GM19328 (cell line): Measurements from ENCODE around the gene ARPC4.
"Not testable (repeated sequence)": the region's sequence is repeated elsewhere in the genome, so short reads cannot be mapped to it uniquely, and the experiment has no call there.

Source experiments
- ATAC-seq: cut with Tn5 transposase; IDR thresholded peaks from one replicate; pipeline ENCODE4 v1.9.1; 2021; ENCODE audit warnings: mild to moderate bottlenecking, moderate library complexity; ENCODE audit not compliant: unreplicated experiment

The ARPC4 gene

DNA sequence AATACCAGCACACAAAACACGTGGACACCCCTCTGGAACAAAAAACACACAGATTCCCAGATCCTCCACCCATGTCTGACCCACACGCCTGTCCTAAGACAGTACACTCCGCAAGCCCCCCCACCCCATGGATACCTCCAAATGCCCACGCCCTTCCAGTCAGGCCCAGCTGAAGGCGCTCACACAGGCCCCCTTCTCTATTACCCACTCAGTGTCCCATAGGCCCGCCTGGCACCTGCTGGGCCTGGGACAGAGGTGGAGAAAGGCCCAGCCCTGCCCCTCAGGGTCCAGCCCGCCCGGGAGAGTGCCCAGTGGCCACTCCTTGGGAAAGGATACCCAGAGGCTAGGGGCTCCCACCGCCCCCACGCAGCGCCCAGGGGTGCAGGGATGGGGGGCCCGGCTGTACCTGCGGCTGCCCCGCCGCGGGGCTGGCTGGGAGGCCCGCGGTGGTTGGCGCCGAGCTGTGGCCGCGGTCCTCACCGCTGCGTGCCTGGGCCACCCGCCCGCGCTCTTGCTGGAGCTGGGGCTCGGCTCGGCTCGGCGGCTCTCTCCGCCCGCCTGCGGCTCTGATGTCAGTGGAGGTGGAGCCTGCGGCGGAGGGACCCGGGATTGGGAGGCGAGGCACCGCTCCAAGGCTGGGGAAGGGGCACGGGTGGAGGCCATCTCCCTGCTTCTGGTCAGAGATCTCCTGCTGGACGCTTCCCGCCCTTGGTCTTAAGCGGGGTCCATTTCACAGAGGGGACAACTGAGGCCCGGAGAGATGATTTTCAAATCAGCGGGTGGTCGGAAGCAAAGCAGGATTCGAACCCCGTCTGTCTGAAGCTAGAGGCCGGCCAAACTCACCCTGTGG, 23.2 kb upstream of the ARPC4 start, which contains the start of gene CAMK1:
Gene CAMK1, minus strand, starts transcription at position 522 of the 850 bp plus-strand sequence. CDS start 2,198 bp downstream, outside the sequence.
- peak; percentile 71 for ATAC-seq

DNA sequence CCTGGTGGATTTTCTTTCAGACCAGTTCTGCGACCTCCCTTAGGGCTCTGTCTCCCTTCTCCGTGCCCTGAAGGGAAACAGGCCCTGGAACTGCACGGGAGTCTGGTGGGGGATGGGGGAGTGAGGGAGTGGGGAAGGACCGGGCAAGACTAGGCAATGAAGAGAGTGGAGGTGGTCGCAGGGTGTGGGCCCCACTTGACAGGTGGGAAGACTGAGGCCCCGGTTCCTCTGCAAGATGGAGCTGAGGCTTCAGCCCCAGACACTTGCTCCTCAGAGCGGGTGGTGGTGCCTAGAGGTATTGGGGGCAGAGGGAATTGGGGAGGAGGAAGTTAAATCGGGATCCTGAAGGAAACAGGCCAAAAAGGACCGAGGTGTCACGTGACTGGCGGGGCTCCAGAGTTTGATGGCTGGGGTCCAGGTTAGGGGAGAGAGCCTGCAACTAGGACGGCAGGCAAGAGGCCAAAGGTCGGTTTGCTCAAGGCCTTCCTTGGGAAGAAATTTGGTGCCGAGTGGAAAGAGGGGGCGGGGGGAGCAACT, 22.5 kb upstream of the ARPC4 start:
- no peak for ATAC-seq

DNA sequence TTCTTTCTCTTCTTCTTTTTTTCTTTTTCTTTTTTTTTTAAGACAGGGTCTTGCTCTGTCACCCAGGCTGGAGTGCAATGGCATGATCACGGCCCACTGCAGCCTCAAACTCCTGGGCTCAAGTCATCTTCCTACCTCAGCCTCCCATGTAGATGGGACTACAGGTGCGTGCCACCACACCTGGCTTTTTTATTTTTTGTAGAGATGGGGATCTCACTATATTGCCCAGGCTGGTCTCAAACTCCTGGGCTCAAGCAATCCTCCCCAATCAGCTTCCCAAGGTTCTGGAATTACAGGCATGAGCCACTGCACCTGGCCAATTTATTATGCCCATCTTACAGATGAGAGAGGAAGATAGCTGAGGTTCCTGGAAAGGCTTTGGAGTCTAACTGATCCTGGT, 21.9 kb upstream of the ARPC4 start:
- not testable (repeated sequence) for ATAC-seq

DNA sequence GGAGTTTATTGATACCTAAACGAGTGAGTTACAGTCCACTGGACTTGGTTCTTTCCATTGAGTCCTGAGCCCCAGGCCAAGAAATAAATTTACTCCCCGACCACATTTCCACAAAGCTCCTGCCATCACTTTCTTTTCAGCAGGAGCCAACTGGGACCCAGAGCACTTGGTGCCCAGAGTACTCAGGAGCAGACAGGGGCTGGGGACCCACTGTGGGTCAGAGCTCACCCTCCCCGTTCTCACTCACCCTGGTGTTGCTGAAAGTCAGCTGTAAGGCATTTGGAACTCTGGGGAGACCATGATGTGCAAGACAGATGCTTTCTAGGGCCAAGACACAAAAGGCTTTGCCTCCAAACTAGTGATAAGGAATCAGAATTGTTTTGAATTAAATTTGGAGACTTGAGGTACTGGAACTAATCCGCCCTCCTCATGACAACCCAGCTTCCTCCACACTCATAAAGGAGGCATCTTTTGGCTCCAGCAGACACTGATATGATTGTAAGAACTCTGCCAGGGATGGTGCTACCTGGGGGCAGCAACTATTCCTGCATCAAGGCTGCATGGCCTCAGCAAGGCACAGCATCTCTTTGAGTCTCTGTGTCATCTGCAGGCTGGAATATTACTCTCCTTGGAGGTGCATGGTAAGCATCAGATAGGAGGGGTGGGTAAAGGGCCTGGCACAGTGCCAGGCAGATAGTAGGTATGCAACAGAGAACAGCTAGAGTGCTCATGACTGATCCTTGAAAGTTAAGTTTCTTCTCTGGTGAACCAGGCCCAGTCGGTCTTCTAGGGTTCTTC, 15.8 kb upstream of the ARPC4 start:
- ATAC-seq, result no peak

DNA sequence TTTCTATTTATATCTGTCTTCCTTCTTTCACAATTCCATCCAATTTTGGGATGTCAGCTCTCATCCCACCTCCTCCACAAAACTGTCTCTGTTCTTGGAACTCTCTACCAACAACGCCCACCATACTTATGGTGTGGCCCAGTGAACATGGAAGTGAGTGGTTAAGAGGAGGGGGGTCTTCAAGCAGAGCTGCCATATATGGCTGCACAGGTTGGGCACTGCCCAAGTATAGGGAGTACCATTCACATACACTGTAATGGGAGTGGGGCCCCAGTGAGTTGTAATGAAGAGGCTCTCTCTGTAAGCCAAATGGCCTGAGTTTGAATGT, 15.2 kb upstream of the ARPC4 start:
- no peak for ATAC-seq

DNA sequence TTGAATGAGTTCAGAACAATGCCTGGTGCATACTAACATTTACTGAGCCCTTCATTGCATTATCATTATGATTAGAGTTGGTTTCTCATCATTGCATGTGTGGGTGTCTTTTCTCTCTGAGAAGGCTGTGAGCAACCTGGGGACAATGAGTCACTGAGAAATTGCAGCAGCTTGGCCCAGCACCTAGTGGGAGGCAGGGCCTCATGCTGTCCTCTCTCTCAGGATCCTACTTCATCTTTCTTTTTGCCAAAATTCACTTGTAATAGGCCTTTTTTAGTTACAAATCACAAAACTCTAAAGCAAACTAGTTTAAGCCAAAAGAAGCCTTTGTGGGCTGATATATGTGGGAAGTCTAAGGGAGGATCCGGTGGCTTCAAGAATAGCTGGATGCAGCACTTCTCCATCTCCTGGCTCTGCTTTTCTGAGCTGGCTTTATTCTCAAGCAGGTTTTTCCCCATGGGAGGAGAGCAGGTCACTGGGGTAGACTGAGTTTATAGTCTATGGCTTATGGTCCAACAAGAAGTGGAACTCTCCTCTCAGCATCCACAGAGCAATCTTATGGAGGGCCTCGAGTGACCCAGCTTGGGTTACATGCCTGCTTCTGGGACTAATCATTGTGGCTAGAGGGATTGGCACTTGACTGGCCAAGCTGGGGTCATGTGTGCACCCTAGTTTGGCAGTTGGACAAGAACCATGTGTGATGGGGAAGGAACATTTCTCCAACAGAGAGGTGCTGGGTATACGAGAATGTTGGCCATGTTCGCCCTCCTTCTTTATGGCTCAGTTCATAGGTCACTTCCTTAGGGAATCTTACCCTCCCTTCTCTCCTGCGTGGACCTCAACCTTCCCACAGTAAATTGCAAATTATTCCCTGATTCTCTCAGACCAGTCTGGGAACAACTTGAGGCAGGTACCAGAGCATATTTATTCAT, 14.5 kb upstream of the ARPC4 start:
- no peak for ATAC-seq

DNA sequence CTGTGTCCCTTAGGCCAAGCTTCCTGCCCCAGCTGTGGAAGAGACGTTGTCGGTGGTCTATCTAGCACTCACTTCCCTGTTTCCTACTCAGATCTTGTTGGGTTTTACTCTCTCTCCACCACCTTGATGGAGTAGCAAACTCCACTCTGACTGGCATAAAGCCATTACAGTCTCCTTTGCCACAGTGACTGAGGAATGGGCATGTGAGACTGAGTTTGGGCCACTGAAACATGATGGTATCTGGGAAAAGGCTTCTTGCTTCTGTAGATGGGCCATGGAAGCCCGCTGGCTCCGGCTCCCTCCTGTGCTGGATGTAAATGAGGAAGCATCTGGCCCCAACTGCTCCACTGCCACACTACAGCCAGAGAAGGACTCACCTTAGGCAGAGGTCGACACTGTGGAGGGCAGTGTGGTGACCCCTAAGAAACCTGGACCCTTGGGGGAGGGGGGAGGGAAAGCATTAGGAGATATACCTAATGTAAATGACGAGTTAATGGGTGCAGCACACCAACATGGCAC, 13.7 kb upstream of the ARPC4 start:
- no peak for ATAC-seq

DNA sequence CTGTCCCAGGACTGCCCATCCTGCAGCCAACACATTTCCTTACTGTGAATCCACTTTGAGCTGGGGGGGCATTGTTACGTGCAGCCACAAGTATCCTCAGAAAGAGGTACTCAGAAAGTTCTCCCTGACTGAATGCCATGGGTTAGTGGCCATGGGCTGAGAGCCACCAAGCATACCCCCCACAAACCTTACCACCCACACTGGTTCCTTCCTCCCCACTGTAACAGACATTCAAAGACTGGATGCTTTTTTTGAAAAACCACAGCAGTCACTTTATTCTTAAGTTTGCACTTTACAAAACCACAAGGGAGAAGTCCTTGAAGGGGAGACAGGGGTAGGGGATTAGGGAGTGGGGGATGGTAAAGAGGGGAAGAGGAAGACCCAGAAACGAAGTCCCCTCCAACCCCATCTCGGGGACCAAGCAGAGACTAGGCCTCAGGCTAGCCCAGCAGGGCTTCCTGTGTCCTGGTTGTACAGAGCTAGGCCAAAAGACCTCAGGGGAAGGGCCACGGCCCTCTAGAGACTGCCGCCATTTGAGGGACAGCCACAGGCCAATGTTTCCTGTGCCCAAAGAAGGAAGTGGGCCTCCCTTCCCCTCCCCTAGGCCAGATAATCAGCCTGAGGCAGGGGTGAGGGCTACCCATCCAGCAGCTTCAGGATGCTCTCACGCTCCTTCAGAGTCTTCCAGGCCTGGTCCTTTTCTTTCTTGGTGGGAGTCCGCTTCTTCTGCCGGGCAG, 13.0 kb upstream of the ARPC4 start:
- ATAC-seq, result peak; percentile 54

DNA sequence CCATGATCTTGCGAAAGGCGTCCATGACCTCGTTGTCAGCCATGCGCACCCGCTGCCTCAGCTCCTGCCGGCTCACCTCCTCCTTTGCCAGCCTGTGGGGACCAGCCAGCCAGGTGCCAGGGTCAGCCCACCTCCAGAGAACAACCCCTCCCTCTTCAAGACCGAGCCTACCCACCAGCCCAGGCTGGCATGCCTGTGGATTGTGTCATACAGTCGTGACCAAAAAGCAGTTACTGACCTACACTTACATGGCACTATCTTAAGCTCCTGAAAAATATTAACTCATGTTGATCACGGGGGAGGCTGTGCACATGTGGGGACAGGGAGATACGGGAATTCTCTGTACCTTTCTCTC, 12.4 kb upstream of the ARPC4 start:
- no peak for ATAC-seq

DNA sequence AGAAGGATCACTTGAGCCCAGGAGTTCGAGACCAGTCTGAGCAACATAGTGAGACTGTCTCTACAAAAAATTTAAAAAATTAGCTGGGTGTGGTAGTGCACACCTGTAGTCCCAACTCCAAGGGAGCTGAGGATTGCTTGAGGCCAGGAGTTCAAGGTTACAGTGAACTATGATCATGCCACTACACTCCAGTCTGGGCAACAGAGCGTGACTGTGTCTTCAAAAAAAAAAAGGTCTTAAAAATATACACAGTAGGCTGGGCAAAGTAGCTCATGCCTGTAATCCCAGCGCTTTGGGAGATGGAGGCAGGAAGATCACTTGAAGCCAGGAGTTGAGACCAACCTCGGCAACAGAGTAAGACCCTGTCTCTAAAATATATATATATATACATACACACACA, 12.0 kb upstream of the ARPC4 start:
- ATAC-seq, result no peak

DNA sequence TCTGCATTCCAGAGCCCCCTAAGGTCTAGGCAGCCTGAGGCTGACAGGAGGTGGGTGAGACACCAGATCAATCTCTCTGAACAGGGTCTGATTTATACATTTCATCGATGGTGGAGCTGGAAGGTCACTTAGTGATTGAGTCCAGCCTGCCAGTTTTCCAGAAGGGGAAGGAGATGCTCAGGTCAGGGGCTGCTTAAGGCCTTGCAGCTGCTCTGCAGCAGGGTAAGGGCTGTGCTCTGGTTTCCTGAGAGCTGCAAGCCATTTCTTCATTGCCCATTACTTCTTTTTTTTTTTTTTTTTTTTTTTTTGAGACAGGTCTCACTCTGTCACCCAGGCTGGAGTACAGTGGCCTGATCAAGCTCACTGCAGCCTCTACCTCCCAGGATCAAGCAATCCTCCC, 11.3 kb upstream of the ARPC4 start:
- ATAC-seq, result no peak

DNA sequence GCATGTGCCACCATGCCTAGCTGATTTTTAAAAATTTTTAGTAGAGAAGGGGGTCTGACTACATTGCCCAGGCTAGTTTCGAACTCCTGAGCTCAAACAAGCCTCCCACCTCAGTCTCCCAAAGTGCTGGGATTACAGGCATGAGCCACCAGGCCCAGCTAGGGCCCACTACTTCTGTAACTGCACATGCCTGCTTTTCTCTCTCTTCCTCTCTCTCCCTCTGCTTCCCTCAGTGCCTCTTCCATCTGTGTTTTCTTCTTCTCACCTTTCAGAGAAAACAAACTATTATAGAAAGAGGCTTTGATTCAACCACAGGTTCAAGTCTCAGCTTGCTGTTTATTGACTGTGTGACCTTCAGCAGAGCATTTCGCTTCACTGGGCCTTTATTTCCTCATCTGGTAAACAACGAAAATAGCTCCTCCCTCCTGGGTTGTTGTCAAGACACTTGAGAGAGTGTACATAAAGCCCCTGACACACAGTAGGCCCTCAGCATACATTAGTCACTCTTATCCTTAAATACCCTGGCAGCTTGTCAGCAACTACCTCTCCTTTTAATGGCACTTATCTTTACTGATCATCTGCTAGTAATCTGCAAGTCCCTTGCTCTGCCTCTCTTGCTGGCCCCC, 10.8 kb upstream of the ARPC4 start:
- no peak for ATAC-seq

DNA sequence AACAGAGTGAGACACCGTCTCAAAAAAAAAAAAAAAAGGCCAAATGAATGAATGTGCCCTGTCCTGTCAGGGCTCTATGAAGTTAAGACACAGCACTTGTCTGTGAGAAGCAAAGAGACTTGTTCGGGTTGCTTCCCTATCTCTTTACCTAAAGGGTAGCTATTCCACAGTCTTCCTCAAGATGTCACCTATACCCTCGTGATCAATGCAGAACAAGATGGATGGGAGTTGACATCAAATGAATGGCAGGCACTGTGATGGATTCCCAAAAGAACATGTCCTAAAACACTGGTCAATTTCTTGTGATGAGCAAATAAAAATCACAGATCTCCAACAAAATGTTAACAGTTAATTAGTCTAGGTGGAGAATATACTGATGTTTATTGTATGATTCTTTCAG, 10.1 kb upstream of the ARPC4 start:
- no peak for ATAC-seq

DNA sequence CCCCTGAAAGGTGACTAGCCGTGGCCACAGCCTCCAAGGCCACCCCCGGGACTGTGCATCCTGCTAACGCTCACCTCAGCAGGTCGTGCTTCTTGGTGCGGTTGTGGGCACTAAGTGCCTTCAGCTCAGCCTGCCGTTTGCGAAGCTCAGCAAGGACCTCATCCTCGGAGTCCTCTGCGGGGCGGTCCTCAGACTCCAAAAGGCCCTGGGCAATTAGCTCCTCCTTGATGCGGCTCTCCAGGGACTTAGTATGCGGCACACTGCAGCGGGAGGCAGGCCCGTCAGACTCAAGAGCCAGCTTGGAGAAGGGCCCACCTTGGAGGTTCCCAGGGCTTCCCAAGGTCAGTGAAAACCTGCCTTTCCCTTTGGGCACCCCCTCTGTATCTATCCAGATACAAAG, 8.9 kb upstream of the ARPC4 start:
- ATAC-seq, result no peak

DNA sequence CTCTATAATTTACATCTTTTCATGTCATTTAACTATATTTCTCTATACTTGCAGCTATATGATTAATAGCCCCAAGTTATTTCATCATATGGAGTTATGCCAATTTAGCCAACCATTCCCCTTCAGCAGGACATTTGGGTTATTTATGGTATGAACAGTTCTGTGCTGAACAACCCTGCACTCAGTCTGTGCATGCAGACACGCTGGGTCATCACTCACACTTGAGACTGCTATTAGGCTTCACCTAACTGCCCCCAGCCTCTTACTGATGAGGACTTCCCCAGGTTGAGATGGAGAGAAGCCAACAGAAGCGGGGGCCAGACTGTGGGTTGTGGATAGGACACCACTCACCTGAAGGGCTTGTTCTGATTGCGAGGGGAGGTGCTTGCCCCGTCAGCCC, 7.9 kb upstream of the ARPC4 start:
- ATAC-seq, result no peak

DNA sequence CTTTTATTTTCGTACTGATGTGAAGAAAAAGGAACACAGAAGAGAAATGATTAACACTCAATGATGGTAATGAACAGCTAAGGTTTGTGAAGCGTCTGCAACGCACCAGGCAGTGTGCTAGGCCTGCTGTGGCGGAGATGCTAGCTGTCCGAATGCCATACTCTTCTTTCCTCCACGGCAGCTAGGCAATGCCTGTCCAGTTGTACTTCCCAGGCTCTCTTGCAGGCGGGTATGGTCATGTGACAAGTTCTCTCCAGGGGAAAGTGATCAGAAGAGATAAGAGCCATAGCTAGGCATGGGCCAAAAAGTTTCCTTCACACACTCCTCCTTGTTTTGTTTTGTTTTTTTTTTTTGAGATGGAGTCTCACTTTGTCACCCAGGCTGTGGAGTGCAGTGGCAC, 7.3 kb upstream of the ARPC4 start:
- ATAC-seq, result no peak

DNA sequence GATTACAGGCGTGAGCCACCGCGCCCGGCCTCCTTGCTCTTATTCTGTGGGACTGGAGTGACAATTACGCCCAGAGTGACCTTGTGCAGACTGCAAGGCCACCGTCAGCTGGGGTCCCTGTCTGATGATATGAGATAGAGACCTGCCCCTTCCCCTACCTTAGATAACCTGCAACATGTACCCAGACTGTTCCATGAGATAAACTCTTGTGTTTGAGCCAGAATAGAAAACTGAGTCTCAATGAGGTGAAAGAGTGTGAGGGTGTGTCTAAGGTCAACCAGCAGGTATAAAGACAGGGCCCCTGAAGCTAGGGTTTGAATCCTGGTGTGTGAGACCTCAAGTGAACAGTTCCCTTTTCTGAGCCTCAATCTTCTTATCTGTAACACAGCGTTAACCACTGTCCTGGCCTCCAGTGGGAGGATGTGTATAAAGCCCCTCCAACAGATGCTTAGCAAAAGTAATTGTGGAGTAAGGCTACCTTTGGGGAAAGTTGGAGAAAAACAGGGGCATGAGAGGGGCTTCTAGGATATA, 6.6 kb upstream of the ARPC4 start:
- ATAC-seq, result no peak

DNA sequence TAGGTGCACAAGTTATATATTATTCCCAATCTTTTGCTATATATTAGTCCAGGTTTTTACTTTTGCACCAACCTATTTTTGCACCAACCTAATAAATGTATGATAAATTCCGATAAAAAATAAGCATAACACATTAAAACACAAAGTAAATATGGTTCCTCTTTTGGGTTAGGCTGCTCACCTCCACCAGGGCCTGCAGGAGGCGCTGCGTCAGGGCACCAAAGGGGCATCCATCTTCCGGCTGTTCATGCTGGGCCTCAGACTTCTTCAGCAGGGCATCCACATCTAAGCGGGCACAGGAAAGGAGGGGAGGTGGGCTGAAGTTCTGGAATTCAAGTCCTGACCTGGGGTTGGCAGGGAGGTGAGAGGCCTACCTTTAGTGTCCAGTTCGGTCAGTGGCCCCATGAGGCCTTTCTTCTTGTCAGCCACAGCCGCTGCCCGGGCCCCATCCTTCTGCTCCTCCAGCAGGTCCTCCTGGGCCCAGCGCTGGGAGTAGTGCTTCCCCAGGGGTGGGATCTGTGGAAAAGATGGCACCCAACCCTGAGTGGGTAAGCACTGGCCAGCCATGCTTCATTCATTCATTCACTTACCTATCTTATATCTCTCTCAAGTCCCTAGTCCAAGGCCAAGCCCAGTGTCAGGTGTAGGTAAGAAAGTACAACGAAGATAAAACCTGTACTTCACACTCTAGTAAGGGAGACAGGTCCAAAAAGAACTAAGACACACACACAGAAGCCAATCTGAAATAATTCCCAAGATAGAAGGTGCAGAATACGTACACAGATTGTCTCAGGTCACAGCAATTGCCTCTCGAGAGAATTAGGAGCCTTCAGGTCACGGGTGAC, 5.8 kb upstream of the ARPC4 start:
- no peak for ATAC-seq
